ENCODE results near the gene TRMO.

GRCh38 chr9:97908705-97909104, 13.6 kb downstream of the TRMO start:
- TF ChIP-seq SIN3A (IDR thresholded peaks at IDR 0.05; ENCODE audit: borderline replicate concordance, insufficient read depth, low read depth, low read length) (no peak), CTCF (IDR thresholded peaks at IDR 0.05) (no peak)

Data from Panc1 (cell line).